ENCODE data around the gene DEPP1. TPM values are rescaled to one million over a fixed set of nuclear protein-coding genes. Genes with fewer than 3 reads are reported as not detected.

The DEPP1 gene
- total RNA-seq, 1 experiment from 2014 or later, result 3.8 TPM

GRCh38 chr10:44956226-44956625, 22.4 kb downstream of the DEPP1 start:
- Histone ChIP-seq H3K4me1 (ENCODE audit: control insufficient read depth in 1 of 2, insufficient read depth in 2 of 2, low read length in 2 of 2) (peaks cover 3 to 17% of the 10 kb centered on the region in 2 experiments; a peak in 3 of 4 replicates), H2AFZ (ENCODE audit: low read depth, low read length, poor library complexity, severe bottlenecking) (no peak overlapping the region), H3K4me2 (ENCODE audit: low read length) (no peak overlapping the region), H4K20me1 (ENCODE audit: insufficient read depth) (no peaks in the 10 kb centered on the region), H3K4me3 (replicated peaks in 1 of 2; ENCODE audit: low read depth in 1 of 2, low read length in 2 of 2) (no peak overlapping the region), H3K9me3 (ENCODE audit: control insufficient read depth in 1 of 2, insufficient read depth in 1 of 2, low read depth in 1 of 2, low read length in 2 of 2) (no peaks in the 10 kb centered on the region), H3K27ac (ENCODE audit: low read depth, low read length) (no peak overlapping the region), H3K27me3 (ENCODE audit: insufficient read depth, low read length) (no peaks in the 10 kb centered on the region), H3K79me2 (ENCODE audit: insufficient read depth, low read length) (no peaks in the 10 kb centered on the region), H3K9me2 (ENCODE audit: insufficient read depth) (no peaks in the 10 kb centered on the region), H3K9ac (ENCODE audit: low read length) (no peak overlapping the region), H3K36me3 (ENCODE audit: control insufficient read depth in 1 of 2, insufficient read depth in 2 of 2, low read length in 2 of 2) (no peaks in the 10 kb centered on the region)
- ATAC-seq (no peak), DNase-seq (ENCODE audit: low read depth, low spot score) (no peak)
- BruUV-seq (replicated peaks), result no TSS peak
- intact Hi-C loops (cut with micrococcal nuclease), result no loop called here
- TF ChIP-seq POLR2AphosphoS5 (IDR thresholded peaks at IDR 0.05; ENCODE audit: low read depth, low read length) (no peak), YY1 (IDR thresholded peaks at IDR 0.05; ENCODE audit: extremely low read depth, insufficient replicate concordance, low read depth, low read length) (no peak), ZBTB33 (IDR thresholded peaks at IDR 0.05; ENCODE audit: extremely low read depth, insufficient replicate concordance, low read length) (no peak), ATF3 (IDR thresholded peaks at IDR 0.05) (no peak), EZH2 (IDR thresholded peaks at IDR 0.05) (no peak), FOSL1 (IDR thresholded peaks at IDR 0.05; ENCODE audit: low read depth) (no peak), JUND (IDR thresholded peaks at IDR 0.05) (no peak), CBX3 (IDR thresholded peaks at IDR 0.05; ENCODE audit: low read depth) (no peak), RAD21 (IDR thresholded peaks at IDR 0.05; ENCODE audit: low read depth) (no peak), ELF1 (IDR thresholded peaks at IDR 0.05; ENCODE audit: borderline replicate concordance, low read depth) (no peak), ZNF274 (IDR thresholded peaks at IDR 0.05; ENCODE audit: low read depth, low read length) (no peak), EZH2phosphoT487 (IDR thresholded peaks at IDR 0.05; ENCODE audit: borderline replicate concordance) (no peak), SRF (IDR thresholded peaks at IDR 0.05; ENCODE audit: low read depth) (no peak), REST (IDR thresholded peaks at IDR 0.05; ENCODE audit: low read depth) (no peak), ZFX (IDR thresholded peaks at IDR 0.05) (no peak), MAX (IDR thresholded peaks at IDR 0.05) (no peak), TCF7L2 (IDR thresholded peaks at IDR 0.05; ENCODE audit: borderline replicate concordance, extremely low read depth, insufficient read depth, insufficient read length) (no peak)
- ChIA-PET RAD21 (ENCODE audit: low non-redundant PET in 1 of 2, low total read pairs in 2 of 2, uncharacterized antibody in 2 of 2, unreplicated experiment in 2 of 2) (no interaction called here), POLR2A (no interaction called here), CTCF (no interaction called here)
